ENCODE results near the gene GUCA1A. TPM values are rescaled to one million over a fixed set of nuclear protein-coding genes. Genes with fewer than 3 reads are reported as not detected.

The GUCA1A gene
- total RNA-seq = under 1 TPM; 0.14 to 0.21 TPM

DNA sequence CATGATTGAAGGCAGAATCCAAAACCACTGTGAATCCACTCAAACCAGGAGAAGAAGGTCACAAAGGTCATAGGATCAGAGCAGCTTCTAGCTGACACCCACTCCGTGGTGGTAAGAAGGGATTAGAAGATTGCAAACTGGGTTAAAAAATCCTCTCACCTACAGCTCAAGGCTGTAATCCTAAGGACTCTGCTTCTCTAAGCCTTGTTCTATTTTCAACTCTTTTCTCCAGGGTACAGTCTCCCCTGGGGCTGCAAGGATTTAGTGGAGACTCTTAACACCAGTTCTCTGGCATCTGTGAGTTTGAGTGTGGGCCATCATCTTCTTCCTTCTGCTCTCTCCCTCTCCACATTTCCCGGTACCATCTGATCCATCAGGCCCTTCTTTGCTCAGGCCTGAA lies at the start of gene GUCA1A:
Gene GUCA1A, plus strand, starts transcription at position 264 of the 400 bp plus-strand sequence. CDS start 250 bp downstream, outside the sequence.
- H3K4me3 Mint-ChIP-seq = no peak within 1 kb of the TSS

DNA sequence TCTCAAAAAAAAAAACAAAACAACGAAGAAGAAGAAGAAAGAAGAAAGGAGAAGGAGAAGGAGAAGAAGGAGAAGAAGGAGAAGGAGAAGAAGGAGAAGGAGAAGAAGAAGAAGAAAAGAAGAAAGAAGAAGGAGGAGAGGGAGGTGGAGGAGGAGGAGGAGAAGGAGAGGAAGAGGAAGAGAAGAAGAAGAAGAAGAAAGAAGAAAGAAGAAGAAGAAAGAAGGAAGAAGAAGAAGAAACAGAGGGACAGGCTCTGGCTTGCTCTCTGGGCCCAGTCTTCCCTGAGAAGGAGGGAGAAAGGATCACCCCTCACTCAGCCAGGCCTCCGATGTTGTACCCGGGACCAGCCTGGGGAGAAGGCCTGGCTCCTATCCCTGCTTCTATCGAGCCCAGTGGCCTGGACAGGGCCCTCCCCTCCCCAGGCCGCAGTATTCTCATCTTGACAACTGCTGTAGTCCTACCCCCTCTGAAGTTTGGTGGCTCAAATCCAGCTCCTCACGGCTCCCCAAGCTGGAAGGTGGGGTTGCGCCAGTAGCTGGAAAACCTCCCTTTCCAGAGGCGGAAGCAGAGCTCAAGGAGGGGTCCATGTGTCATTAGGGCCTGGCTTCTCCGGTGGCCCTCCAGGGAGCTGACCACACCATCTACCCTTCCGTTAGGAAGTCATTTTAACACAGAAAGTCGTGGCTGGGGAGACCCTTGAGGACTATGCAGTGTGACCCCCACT lies 49.6 kb upstream of the GUCA1A start:
- no peaks in the 10 kb centered on the region for H3K27me3 Mint-ChIP-seq (ENCODE audit: low read depth)
- H3K27ac Mint-ChIP-seq = no peak overlapping the region
- no peaks in the 10 kb centered on the region for H3K9me3 Mint-ChIP-seq
- no peaks in the 10 kb centered on the region for H3K36me3 Mint-ChIP-seq (ENCODE audit: insufficient read depth in 2 of 2)
- H3K4me1 Mint-ChIP-seq (ENCODE audit: low read depth) = no peaks in the 10 kb centered on the region
- H3K4me3 Mint-ChIP-seq = no peak overlapping the region
- DNase-seq (no peak), ATAC-seq (replicated peaks in 1 of 2) (no peak)

More for the DNA sequence above, at the start of gene GUCA1A:
- H3K36me3 Mint-ChIP-seq (ENCODE audit: insufficient read depth in 2 of 2) = no peaks in the 10 kb centered on the region
- no peaks in the 10 kb centered on the region for H3K27me3 Mint-ChIP-seq (ENCODE audit: low read depth)
- no peaks in the 10 kb centered on the region for H3K9me3 Mint-ChIP-seq
- no peak for DNase-seq
- no peak for ATAC-seq (replicated peaks in 1 of 2)
- H3K27ac Mint-ChIP-seq = no peak within 1 kb of the TSS
- no peaks in the 10 kb centered on the region for H3K4me1 Mint-ChIP-seq (ENCODE audit: low read depth)

- ATAC-seq (replicated peaks in 1 of 2) (no peak), DNase-seq (no peak)
- Mint-ChIP-seq H3K4me3 (no peak overlapping the region), H3K27ac (no peak overlapping the region), H3K36me3 (ENCODE audit: insufficient read depth in 2 of 2) (no peaks in the 10 kb centered on the region), H3K27me3 (ENCODE audit: low read depth) (no peaks in the 10 kb centered on the region), H3K4me1 (ENCODE audit: low read depth) (no peaks in the 10 kb centered on the region), H3K9me3 (no peaks in the 10 kb centered on the region)
These were observed 48.8 kb upstream of the GUCA1A start for GRCh38 chr6:42124223-42124836.

DNA sequence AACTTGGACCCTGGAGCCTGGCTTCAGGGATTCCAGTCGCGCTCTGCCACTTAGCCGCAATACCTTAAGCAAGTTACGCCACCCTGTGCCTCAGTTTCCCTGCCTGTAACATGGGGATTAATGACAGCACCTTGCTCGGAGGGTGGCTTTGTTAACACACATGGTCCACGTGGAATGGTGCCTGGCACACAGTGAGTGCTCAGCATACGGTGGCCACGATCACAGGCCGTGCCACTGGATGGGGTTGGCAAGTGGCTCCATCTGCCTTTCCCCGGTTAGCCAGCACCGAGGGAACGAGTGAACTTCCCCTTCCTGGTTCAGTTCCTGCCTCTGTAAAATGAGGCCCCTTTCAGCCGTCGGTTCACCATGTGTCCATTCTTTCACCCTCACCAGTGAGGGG lies 47.9 kb upstream of the GUCA1A start:
- ATAC-seq (replicated peaks in 1 of 2) (no peak), DNase-seq (no peak)
- Mint-ChIP-seq H3K4me1 (ENCODE audit: low read depth) (no peaks in the 10 kb centered on the region), H3K9me3 (no peaks in the 10 kb centered on the region), H3K36me3 (ENCODE audit: insufficient read depth in 2 of 2) (no peaks in the 10 kb centered on the region), H3K4me3 (no peak overlapping the region), H3K27ac (no peak overlapping the region), H3K27me3 (ENCODE audit: low read depth) (no peaks in the 10 kb centered on the region)

- no peak for ATAC-seq (replicated peaks in 1 of 2)
- Mint-ChIP-seq H3K27ac (no peak overlapping the region), H3K9me3 (no peaks in the 10 kb centered on the region)
These were observed 47.5 kb upstream of the GUCA1A start for GRCh38 chr6:42125663-42126062.

GRCh38 chr6:42128460-42129359 lies 44.5 kb upstream of the GUCA1A start:
- Mint-ChIP-seq H3K4me1 (ENCODE audit: low read depth) (no peaks in the 10 kb centered on the region), H3K36me3 (ENCODE audit: insufficient read depth in 2 of 2) (no peaks in the 10 kb centered on the region), H3K9me3 (no peaks in the 10 kb centered on the region), H3K4me3 (no peak overlapping the region), H3K27me3 (ENCODE audit: low read depth) (no peaks in the 10 kb centered on the region), H3K27ac (no peak overlapping the region)
- no peak for DNase-seq
- ATAC-seq (replicated peaks in 1 of 2) = no peak

More at GRCh38 chr6:42125663-42126062, 47.5 kb upstream of the GUCA1A start:
- Mint-ChIP-seq H3K4me1 (ENCODE audit: low read depth) (no peaks in the 10 kb centered on the region), H3K27me3 (ENCODE audit: low read depth) (no peaks in the 10 kb centered on the region), H3K36me3 (ENCODE audit: insufficient read depth in 2 of 2) (no peaks in the 10 kb centered on the region), H3K4me3 (no peak overlapping the region)
- no peak for DNase-seq

GRCh38 chr6:42129360-42129676 lies 43.8 kb upstream of the GUCA1A start:
- Mint-ChIP-seq H3K27me3 (ENCODE audit: low read depth) (no peaks in the 10 kb centered on the region), H3K4me3 (no peak overlapping the region), H3K4me1 (ENCODE audit: low read depth) (no peaks in the 10 kb centered on the region), H3K36me3 (ENCODE audit: insufficient read depth in 2 of 2) (no peaks in the 10 kb centered on the region), H3K9me3 (no peaks in the 10 kb centered on the region), H3K27ac (no peak overlapping the region)
- ATAC-seq (replicated peaks in 1 of 2) = no peak
- no peak for DNase-seq

DNA sequence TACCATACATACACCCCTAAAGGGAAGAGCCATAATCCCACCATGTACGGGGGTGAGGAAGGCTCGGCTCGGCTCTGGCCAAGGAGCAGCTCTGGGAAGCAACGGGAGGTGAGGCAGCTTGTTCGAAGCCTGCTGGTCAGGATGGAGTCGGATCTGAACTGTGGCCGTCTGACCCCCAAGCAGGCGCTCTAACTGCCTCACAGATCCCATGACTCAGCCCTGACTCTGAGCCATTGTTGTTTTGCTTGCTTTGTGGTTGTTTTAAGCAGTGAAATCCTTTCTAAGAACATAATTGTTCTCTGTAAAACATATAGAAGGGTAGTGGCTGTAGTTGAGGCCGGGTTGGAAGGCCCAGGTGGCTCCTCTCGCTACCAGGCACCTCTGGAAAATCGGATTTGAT lies 41.6 kb upstream of the GUCA1A start:
- no peaks in the 10 kb centered on the region for H3K36me3 Mint-ChIP-seq (ENCODE audit: insufficient read depth in 2 of 2)
- H3K27me3 Mint-ChIP-seq (ENCODE audit: low read depth) = no peaks in the 10 kb centered on the region
- ATAC-seq (replicated peaks in 1 of 2) = no peak
- peaks cover 3% of the 10 kb centered on the region for H3K4me1 Mint-ChIP-seq (ENCODE audit: low read depth)
- no peak overlapping the region for H3K27ac Mint-ChIP-seq
- H3K4me3 Mint-ChIP-seq = no peak overlapping the region
- no peak for DNase-seq
- H3K9me3 Mint-ChIP-seq = no peaks in the 10 kb centered on the region

DNA sequence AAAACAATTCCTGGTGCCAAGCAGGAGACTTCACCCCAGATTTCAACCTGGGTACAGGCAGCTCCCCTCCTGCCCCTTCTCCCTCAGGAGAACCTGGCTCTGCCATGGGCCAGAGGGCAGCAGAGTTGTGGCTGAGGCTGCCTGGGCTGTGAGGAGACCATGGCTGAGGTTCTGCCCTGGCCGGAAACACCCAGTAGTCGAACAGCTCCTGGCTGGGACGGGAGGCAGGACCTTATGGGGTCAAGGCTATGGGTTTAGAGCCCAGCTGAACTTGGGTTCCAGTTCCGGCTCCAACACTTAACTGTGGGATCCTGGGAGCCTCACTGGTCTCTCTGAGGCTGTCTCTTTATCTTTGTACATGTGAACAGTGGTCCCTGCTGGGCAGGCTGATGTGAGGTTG lies 39.2 kb upstream of the GUCA1A start:
- ATAC-seq (replicated peaks in 1 of 2) (no peak), DNase-seq (no peak)
- H3K27me3 Mint-ChIP-seq (ENCODE audit: low read depth) = no peaks in the 10 kb centered on the region

DNA sequence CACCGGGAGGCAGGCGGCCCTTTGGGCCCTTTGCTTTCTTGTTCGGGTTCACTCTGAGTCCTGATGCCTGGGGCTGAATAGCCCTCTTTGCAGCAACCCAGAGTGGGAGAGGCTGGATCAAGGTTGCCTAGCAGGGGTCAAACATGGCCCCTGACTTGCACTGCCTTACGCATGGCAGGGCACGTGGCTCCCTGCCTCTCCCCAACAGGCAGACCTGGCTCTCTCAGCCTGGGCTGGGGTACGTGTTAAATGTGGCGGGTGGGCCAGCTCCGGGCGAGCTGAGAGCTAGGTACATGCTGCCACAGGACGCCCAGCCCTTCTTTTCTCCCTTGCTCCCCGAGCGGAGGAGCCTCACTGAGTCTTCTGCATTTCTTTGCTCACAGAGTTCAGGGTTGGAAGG lies 38.0 kb upstream of the GUCA1A start:
- Mint-ChIP-seq H3K4me1 (ENCODE audit: low read depth) (peaks cover 12% of the 10 kb centered on the region), H3K4me3 (no peak overlapping the region), H3K36me3 (ENCODE audit: insufficient read depth in 2 of 2) (no peaks in the 10 kb centered on the region), H3K27ac (no peak overlapping the region), H3K9me3 (no peaks in the 10 kb centered on the region), H3K27me3 (ENCODE audit: low read depth) (peaks cover 8% of the 10 kb centered on the region)
- DNase-seq = no peak
- no peak for ATAC-seq (replicated peaks in 1 of 2)

More for the DNA sequence above, 39.2 kb upstream of the GUCA1A start:
- Mint-ChIP-seq H3K27ac (no peak overlapping the region), H3K4me3 (no peak overlapping the region), H3K36me3 (ENCODE audit: insufficient read depth in 2 of 2) (no peaks in the 10 kb centered on the region), H3K4me1 (ENCODE audit: low read depth) (peaks cover 12% of the 10 kb centered on the region), H3K9me3 (no peaks in the 10 kb centered on the region)

- Mint-ChIP-seq H3K27ac (no peak overlapping the region), H3K4me1 (ENCODE audit: low read depth) (peaks cover 12% of the 10 kb centered on the region), H3K27me3 (ENCODE audit: low read depth) (peaks cover 13% of the 10 kb centered on the region), H3K9me3 (no peaks in the 10 kb centered on the region), H3K36me3 (ENCODE audit: insufficient read depth in 2 of 2) (no peaks in the 10 kb centered on the region), H3K4me3 (no peak overlapping the region)
- DNase-seq (no peak), ATAC-seq (replicated peaks in 1 of 2) (no peak)
These were observed 37.4 kb upstream of the GUCA1A start for GRCh38 chr6:42135722-42136121.

DNA sequence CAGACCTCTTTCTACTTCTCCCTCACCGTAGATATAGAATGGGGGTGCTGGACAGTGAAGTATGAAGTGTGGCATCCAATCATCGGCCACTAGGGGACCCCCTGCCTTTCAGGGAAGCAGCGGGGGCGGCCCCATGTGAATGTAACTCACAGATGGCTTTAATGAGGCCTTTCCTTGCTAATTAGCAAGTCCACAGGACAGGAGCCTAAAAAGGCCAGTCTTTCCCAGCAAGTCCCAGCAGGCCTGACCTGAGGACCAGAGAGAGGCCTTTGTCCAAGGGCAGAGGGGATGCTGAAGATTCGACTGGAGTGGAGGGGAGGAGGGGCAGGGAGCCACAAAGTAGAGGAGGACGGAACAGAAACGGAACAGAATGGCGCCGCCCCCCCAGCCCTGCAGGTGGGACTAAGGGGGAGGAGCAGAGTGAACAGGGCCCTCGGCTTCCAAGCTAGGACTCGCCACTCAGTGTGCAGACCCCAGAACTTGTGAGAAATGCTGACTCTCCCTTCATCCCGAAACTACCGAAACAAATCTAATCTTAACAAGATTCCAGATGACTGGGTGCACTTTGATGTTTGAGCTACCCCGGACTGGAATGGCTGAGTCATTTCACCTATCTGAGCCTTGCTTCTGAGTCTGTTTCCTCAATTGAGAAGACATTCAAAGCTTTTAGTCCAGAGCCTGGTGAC lies 36.5 kb upstream of the GUCA1A start:
- Mint-ChIP-seq H3K27me3 (ENCODE audit: low read depth) (peaks cover 22% of the 10 kb centered on the region), H3K27ac (no peak overlapping the region), H3K9me3 (no peaks in the 10 kb centered on the region), H3K36me3 (ENCODE audit: insufficient read depth in 2 of 2) (no peaks in the 10 kb centered on the region), H3K4me1 (ENCODE audit: low read depth) (peaks cover 12% of the 10 kb centered on the region), H3K4me3 (peak overlapping the region; percentile 5 to 75)
- peak; percentile 81 for ATAC-seq (replicated peaks in 1 of 2)
- peak; percentile 31 to 43 for DNase-seq

Measured in activated T-cell treated with anti-CD3 and anti-CD28 coated beads, Interleukin-2, amount 50 U/mL, for 72 hours (primary cell).